Neuron (in vitro differentiated cells): ENCODE results near the gene ACTN1.

ENCODE experiments used
- H2AFZ ChIP-seq: one replicate; pipeline ENCODE4 v1.6.1; 2013; ENCODE audit warnings: low read depth, mild to moderate bottlenecking, inconsistent platforms, low read length, moderate library complexity
- H3K27me3 ChIP-seq: one replicate; pipeline ENCODE4 v1.6.1; 2013; ENCODE audit warnings: low read length; ENCODE audit not compliant: insufficient read depth
- H3K36me3 ChIP-seq: one replicate; pipeline ENCODE4 v1.6.1; 2013; ENCODE audit warnings: low read length; ENCODE audit not compliant: insufficient read depth
- H3K4me1 ChIP-seq: one replicate; pipeline ENCODE4 v1.6.1; 2013; ENCODE audit warnings: low read length; ENCODE audit not compliant: insufficient read depth
- H3K4me3 ChIP-seq: 2 replicates; pipeline ENCODE4 v1.5.1; 2013; ENCODE audit warnings: mild to moderate bottlenecking, low read length, moderate library complexity
- H3K9me3 ChIP-seq: one replicate; pipeline ENCODE4 v1.6.1; 2013; ENCODE audit warnings: low read length

The ACTN1 gene

DNA sequence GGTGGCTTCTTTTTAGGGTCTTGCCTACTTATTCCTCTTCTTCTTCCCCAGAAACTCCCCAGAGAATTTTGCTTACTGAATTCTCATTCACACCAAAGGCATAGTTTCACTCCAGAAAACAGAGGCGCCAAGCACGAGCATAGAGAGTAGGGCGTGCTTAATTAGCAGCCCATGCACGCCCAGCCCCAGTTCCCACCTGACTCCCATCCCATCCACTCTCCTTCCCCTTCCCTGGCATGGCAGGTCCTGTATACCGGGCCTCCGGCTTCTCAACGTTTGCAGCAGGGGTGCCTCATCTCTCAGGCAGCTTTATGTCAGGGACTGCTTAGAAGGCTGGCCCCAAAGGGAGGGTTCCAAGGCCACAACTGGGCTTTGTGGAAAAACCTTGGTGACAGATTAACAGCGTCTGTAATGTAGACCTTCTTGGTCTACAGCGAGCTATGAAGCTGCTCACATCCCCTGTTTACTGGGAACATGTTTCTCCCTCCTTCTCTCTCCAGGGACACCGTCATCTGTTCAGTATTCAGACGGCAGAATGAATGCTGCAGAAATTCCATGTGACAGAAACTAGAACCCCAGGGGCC is 62.7 kb downstream of the ACTN1 start:
- Histone ChIP-seq H3K36me3 (peaks cover 13% of the 10 kb centered on the region), H3K9me3 (peaks cover 2% of the 10 kb centered on the region), H3K4me3 (no peak overlapping the region), H2AFZ (no peak overlapping the region), H3K27me3 (no peaks in the 10 kb centered on the region), H3K4me1 (no peaks in the 10 kb centered on the region)

DNA sequence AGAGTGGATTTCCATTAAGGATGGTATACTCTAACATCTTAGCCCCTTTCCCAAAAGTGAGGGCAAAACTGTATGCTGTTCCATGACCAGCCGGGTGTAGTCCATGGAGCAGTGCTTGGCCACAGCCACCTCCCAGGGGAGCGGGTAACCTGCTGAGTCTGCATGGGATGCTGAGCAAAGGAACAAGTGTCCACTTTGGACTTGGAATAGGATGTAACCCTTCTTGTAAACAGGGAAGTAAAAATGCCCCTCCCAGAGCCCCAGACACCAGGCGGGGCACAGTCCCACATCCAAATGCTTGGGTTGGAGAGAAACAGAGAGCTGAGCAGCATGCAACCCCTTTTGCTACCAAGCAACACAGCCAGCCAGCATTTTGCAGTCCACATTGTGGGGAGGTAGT is 65.6 kb downstream of the ACTN1 start:
- no peaks in the 10 kb centered on the region for H3K4me1 ChIP-seq
- H2AFZ ChIP-seq, result no peak overlapping the region
- peaks cover 13% of the 10 kb centered on the region for H3K36me3 ChIP-seq
- H3K4me3 ChIP-seq, result no peak overlapping the region
- H3K9me3 ChIP-seq, result peaks cover 2% of the 10 kb centered on the region
- H3K27me3 ChIP-seq, result no peaks in the 10 kb centered on the region

DNA sequence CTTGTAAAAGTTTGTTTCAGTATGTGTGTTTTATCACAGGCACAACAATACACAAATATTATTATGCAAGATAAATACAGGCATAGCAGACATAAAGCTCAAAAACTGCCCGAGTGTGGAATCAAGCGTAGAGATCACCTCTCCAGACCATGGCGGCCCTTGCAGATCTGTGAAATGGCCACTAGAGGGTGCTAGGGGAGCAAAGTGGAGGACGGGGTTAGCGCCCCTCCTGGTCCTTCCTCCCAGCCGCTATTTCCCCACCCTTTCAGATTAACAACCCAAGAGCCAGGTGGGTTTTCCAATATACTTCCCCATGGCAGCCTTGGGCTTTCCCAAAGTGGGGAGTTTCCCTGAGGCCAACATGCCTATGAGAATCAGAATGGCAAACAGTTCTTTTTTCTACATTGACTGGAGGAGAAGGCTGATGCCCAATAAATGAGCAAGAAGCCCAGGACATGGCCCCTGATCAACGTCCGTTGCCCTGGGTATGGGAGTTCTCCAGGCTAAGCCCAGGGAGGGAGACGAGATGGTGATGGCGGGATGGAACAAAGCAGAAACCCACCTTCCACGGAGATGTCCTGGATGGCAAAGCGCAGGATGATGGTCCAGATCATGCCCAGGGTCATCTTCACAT is 67.4 kb downstream of the ACTN1 start:
- H2AFZ ChIP-seq, result no peak overlapping the region
- no peaks in the 10 kb centered on the region for H3K4me1 ChIP-seq
- no peaks in the 10 kb centered on the region for H3K27me3 ChIP-seq
- peaks cover 14% of the 10 kb centered on the region for H3K36me3 ChIP-seq
- H3K4me3 ChIP-seq, result no peak overlapping the region
- H3K9me3 ChIP-seq, result peaks cover 2% of the 10 kb centered on the region

DNA sequence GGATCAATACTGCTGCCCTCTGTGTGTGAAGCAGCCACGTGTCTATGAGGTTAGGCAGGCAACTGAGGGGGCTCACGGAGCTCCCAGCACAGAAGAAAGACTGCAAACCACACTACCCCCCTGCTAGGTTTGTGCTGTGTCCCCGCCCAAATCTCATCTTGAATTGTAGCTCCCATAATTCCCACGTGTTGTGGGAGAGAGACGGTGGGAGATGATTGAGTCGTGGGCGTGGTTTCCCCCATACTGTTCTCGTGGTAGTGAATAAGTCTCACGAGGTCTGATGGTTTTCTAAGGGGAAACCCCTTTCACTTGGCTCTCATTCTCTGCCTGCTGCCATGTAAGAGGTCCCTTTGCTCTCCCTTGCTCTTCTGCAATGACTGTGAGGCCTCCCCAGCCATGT is 68.6 kb downstream of the ACTN1 start:
- no peak overlapping the region for H2AFZ ChIP-seq
- H3K4me1 ChIP-seq, result no peaks in the 10 kb centered on the region
- no peaks in the 10 kb centered on the region for H3K27me3 ChIP-seq
- H3K36me3 ChIP-seq, result peaks cover 14% of the 10 kb centered on the region
- peaks cover 2% of the 10 kb centered on the region for H3K9me3 ChIP-seq
- H3K4me3 ChIP-seq, result no peak overlapping the region

DNA sequence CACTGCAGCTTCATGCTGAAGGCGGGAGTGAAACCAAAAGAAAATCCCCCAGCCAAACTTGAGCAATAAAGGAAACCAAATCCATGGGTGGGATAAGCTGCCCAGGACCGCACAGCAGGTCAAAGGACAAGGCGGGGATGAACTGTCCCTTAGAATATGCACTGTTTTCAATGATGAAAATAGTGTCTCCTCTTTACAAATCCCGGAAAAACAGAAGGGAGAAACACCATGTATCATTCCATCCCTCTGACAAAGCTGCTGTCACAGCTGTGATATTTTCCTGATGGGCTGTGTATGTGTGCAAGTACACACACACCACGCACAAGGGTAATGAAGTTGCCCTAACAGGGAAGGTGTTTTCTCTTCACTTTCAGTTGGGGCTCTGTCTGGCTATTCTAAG is 70.3 kb downstream of the ACTN1 start:
- no peaks in the 10 kb centered on the region for H3K9me3 ChIP-seq
- peaks cover 25% of the 10 kb centered on the region for H3K36me3 ChIP-seq
- H3K4me3 ChIP-seq, result no peak overlapping the region
- no peaks in the 10 kb centered on the region for H3K27me3 ChIP-seq
- no peak overlapping the region for H2AFZ ChIP-seq
- H3K4me1 ChIP-seq, result no peaks in the 10 kb centered on the region

DNA sequence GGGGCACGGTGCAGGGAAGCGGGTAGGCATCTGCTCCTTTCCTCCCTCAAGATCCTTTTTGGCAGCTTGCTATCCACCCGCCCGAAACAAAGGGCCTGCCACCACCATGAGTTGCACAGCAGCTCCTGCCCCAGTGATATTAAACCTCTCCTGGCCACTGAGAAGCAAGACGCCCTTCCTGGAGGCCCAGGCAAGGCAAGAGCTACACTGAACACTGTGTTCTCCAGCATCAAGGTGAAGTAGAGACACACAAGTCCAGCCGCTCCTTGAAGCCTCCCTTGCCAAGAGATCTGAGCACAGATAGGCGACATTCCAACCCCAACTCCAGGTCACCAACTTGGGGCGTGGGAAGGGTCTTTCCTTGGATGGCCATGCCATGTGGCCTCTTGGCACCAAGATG is 70.9 kb downstream of the ACTN1 start:
- no peak overlapping the region for H3K4me3 ChIP-seq
- H3K27me3 ChIP-seq, result no peaks in the 10 kb centered on the region
- no peaks in the 10 kb centered on the region for H3K9me3 ChIP-seq
- no peak overlapping the region for H2AFZ ChIP-seq
- H3K4me1 ChIP-seq, result no peaks in the 10 kb centered on the region
- peaks cover 25% of the 10 kb centered on the region for H3K36me3 ChIP-seq

DNA sequence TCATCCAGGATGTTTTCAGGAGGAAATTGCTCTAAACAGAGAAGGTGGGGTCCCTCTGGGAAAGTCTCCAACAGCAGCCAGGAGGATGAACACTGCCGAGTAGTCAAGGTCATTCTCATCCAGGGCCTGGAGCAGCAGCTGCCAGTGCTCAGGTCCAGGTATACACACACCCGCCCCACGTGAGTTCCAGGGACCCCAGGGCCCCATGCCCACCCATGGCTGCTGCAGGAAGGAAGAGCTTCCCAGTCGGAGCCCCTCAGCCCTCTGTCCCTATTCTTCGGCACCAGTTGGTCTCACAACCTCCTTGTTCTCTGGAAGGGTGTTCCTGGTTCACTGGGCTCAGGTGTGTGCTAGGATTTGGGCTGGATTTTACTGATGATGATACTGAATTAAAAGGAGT is 72.7 kb downstream of the ACTN1 start:
- Histone ChIP-seq H3K27me3 (no peaks in the 10 kb centered on the region), H3K4me1 (no peaks in the 10 kb centered on the region), H3K36me3 (peaks cover 39% of the 10 kb centered on the region)

DNA sequence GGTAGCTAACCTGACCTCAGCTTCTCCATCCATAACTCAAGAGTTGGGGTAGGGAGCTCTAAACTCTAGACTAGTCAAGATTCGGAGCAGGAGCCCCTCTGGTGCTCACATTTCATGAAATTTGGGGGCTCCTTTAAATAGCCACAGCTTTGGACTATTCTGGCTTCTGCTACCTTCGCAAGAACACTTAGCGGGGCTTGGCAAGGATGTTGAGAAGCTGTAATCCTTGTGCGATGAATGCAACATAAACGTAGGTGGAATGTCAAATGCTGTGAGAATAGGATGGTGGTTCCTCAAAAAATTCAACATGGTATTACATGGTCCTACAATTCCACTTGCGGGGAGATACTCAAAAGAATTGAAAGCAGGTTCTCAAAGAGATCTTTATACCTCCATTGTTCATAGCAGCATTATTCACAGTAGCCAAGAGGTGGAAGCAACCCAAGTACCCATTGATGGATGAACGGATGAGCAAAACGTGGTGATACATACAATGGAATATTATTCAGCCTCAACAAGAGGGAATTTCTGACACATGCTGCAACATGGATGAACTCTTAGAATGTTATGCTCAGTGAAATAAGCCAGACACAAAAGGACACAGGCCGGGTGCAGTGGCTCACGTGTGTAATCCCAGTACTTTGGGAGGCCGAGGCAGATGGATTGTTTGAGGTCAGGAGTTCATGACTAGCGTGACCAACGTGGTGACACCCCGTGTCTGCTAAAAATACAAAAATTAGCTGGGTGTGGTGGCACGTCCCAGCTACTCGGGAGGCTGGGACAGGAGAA is 73.8 kb downstream of the ACTN1 start:
- no peaks in the 10 kb centered on the region for H3K4me1 ChIP-seq
- H2AFZ ChIP-seq, result no peak overlapping the region
- no peak overlapping the region for H3K4me3 ChIP-seq
- peaks cover 45% of the 10 kb centered on the region for H3K36me3 ChIP-seq
- H3K9me3 ChIP-seq, result no peaks in the 10 kb centered on the region
- H3K27me3 ChIP-seq, result no peaks in the 10 kb centered on the region

More for the DNA sequence above, 72.7 kb downstream of the ACTN1 start:
- no peaks in the 10 kb centered on the region for H3K9me3 ChIP-seq
- no peak overlapping the region for H3K4me3 ChIP-seq
- no peak overlapping the region for H2AFZ ChIP-seq

DNA sequence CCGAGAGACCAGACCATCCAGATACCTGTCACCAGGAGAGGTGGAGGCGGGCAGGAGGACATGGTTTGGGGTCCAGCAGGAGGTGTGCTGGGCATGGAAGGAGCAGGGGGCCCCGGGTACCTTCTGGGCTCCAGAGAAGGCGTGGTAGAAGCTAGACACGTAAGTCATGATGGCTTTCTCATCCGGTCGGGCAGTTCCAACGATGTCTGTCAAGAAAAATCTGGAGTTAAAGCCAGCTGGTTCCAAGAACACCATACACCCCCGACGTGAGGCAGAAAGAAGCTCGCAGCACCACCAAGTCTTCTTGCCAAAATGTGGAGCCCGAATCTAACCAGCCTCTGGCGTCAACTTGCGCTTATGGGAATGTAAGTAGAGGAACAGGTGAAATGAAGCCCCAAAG is 76.7 kb downstream of the ACTN1 start:
- no peaks in the 10 kb centered on the region for H3K27me3 ChIP-seq
- H3K4me1 ChIP-seq, result no peaks in the 10 kb centered on the region
- H2AFZ ChIP-seq, result no peak overlapping the region
- no peak overlapping the region for H3K4me3 ChIP-seq
- H3K9me3 ChIP-seq, result no peaks in the 10 kb centered on the region
- peaks cover 39% of the 10 kb centered on the region for H3K36me3 ChIP-seq

DNA sequence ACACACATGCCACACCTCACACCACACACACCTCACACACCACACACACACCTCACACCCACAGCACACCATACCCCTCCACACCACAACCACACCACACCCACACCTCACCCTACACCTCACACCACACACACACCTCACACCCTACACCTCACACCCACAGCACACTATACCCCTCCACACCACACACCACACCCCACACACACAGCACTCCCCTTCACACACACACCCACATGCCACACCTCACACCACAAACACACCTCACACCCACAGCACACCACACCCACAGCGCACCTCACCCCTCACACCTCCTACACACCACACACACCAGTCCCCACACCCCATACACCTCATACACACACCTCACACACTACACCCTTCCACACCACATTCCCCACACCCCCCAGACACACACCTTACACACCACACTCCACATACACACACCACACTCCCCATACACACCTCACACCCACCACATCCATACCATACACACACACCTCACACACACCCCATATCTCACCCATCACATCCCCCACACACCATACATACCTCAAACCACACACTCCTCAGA is 80.0 kb downstream of the ACTN1 start:
- Histone ChIP-seq H3K27me3 (no peaks in the 10 kb centered on the region), H3K4me3 (no peak overlapping the region), H3K36me3 (peaks cover 28% of the 10 kb centered on the region), H3K4me1 (no peaks in the 10 kb centered on the region), H3K9me3 (no peaks in the 10 kb centered on the region), H2AFZ (no peak overlapping the region)

DNA sequence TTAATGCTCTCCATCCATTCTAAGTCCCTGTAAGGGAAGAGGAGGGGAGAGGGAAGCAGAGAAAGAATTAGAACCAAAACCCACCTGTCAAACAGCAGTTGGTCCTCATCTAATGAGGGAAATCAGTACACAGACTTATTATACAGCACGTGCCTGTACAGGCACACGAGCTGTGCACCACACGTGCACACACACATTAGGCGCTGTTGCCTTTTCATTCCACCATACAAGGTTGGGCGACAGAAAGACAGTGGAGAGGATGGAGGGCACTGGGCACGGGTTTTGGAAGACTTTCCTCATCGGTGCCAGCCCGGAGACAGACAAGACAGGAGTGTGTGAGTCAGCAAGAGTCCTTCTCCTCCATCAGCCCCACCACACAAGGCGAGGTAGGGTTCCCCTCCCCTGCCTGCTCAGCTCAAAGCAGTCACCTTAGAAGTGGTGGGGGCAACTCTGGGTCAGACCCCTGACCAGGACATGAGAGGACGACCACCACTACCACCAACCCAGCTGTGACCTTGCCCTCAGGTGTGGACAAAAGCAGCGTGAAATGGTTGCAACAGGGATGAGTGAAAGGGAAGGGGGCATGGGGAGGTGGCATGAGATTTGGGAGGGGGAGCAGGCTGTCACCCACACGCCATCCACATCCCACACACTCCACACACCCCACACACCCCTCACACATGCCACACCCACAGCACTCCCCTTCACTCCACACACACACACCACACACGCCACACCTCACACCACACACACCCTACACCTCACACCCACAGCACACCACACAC is 80.7 kb downstream of the ACTN1 start:
- Histone ChIP-seq H2AFZ (no peak overlapping the region), H3K36me3 (peaks cover 30% of the 10 kb centered on the region), H3K4me3 (no peak overlapping the region)

DNA sequence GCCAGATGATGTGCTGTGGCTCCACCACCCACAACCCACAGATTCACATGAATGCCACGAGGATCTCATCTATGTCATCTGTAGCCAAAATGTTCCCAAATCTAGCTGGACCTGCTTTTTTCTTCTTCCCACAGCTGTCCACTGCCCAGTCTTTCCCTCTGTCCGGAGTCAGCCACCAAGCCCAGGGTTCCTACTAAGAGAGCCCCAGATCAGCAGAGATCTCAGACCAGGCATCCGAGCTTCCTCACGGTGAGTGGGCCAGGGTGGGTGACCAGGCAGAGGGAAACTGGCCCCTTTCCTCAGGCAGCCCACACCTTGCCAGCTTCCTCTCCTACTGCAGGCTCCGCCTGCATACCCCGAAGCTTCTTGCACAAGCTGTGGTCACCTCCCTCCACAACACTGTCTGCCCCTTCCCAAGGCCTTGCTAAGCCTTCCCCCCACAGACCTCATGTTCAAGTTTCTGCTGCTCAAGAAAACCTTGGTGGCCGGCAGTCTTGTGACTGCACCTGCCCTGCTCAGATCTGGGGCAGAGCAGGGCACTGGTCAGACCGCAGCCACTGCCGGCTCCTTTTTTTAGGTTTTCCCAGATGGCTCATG is 81.4 kb downstream of the ACTN1 start:
- Histone ChIP-seq H3K4me1 (no peaks in the 10 kb centered on the region), H3K9me3 (no peaks in the 10 kb centered on the region), H3K27me3 (no peaks in the 10 kb centered on the region), H2AFZ (no peak overlapping the region), H3K4me3 (no peak overlapping the region), H3K36me3 (peaks cover 29% of the 10 kb centered on the region)

More for the DNA sequence above, 80.7 kb downstream of the ACTN1 start:
- Histone ChIP-seq H3K27me3 (no peaks in the 10 kb centered on the region), H3K4me1 (no peaks in the 10 kb centered on the region), H3K9me3 (no peaks in the 10 kb centered on the region)
